Measurements from ENCODE around the gene C12orf43. TPM values are rescaled to one million over a fixed set of nuclear protein-coding genes. Genes with fewer than 3 reads are reported as not detected.

Gene C12orf43
- total RNA-seq, 1 donor: 15.2 TPM

DNA sequence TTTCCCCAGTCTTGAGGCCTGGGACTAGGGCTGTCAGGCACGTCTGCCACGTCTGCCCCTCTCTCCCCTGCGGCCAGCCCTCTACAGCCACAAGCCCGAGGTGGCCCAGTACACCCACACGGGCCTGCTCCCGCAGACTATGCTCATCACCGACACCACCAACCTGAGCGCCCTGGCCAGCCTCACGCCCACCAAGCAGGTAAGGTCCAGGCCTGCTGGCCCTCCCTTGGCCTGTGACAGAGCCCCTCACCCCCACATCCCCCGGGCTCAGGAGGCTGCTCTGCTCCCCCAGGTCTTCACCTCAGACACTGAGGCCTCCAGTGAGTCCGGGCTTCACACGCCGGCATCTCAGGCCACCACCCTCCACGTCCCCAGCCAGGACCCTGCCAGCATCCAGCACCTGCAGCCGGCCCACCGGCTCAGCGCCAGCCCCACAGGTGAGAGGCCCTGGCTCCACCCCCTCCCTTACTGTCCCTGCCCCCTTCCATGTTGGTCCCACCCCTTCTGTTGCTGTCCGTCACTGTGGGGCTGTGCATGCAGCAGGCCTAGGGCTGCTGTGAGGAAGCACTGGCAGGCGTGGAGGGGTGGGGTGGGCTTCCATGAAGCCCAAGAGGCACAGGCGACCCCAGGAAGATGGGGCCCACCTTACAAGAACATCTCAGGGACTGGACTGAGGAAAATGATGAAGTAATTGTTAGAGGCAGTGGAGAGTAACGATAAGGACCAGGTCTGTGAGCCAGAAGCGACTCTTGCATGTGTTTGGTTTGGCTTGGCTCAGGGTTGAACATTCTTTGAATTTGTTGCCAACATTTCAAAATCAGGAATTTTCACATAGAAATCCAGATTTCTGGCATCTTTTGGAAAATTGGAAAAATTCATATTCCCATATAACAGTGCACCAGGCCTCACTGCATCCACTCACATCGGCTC is 16.8 kb downstream of the C12orf43 start:
- no peaks in the 10 kb centered on the region for H4K20me1 ChIP-seq (ENCODE audit: insufficient read depth, low read length)
- H3K4me1 ChIP-seq (ENCODE audit: insufficient read depth, low read length): peaks cover 5% of the 10 kb centered on the region
- TF ChIP-seq, protein P1, sequence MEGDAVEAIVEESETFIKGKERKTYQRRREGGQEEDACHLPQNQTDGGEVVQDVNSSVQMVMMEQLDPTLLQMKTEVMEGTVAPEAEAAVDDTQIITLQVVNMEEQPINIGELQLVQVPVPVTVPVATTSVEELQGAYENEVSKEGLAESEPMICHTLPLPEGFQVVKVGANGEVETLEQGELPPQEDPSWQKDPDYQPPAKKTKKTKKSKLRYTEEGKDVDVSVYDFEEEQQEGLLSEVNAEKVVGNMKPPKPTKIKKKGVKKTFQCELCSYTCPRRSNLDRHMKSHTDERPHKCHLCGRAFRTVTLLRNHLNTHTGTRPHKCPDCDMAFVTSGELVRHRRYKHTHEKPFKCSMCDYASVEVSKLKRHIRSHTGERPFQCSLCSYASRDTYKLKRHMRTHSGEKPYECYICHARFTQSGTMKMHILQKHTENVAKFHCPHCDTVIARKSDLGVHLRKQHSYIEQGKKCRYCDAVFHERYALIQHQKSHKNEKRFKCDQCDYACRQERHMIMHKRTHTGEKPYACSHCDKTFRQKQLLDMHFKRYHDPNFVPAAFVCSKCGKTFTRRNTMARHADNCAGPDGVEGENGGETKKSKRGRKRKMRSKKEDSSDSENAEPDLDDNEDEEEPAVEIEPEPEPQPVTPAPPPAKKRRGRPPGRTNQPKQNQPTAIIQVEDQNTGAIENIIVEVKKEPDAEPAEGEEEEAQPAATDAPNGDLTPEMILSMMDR (IDR thresholded peaks at IDR 0.05; ENCODE audit: extremely low read depth, low read depth, low read length): no peak
- no peaks in the 10 kb centered on the region for H3K9me3 ChIP-seq (ENCODE audit: low read depth, low read length)
- peaks cover 14% of the 10 kb centered on the region for H3K36me3 ChIP-seq (ENCODE audit: insufficient read depth, low read length)
- H3K27ac ChIP-seq (ENCODE audit: low read depth, low read length): no peak overlapping the region
- H3K4me2 ChIP-seq (ENCODE audit: insufficient read depth, low read length): no peak overlapping the region
- H3K4me3 ChIP-seq (ENCODE audit: insufficient read depth, low read length): no peak overlapping the region
- no peaks in the 10 kb centered on the region for H3K79me2 ChIP-seq (ENCODE audit: insufficient read depth, low read length)
- peaks cover 6% of the 10 kb centered on the region for H3K27me3 ChIP-seq (ENCODE audit: insufficient read depth, low read length)
- H2AFZ ChIP-seq (ENCODE audit: low read length): no peak overlapping the region
- DNase-seq (ENCODE audit: insufficient read length, low spot score, missing footprints): peak; percentile 92

DNA sequence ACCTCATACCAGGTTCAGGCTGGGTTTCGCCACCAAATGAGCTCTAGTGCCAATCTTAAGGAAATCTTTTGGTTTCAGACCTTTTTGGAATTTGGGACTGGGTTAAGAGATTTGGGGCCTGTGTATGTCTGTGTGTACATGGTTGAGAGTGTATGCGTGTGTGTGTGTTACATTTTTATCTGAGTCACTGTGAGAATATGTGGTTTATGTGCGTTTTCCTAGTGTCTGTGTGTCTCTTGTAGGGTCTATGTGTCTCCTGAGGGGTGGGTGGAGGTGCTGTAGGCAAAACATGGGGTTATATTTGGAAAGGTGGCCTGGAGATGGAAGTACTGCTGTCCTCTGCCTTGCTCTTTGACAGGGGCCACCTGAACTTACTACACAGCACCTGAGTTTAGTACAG is 17.9 kb downstream of the C12orf43 start:
- no peak overlapping the region for H3K4me2 ChIP-seq (ENCODE audit: insufficient read depth, low read length)
- no peaks in the 10 kb centered on the region for H4K20me1 ChIP-seq (ENCODE audit: insufficient read depth, low read length)
- TF ChIP-seq, protein P1 (IDR thresholded peaks at IDR 0.05; ENCODE audit: extremely low read depth, low read depth, low read length): no peak
- H3K27me3 ChIP-seq (ENCODE audit: insufficient read depth, low read length): peaks cover 12% of the 10 kb centered on the region
- no peak overlapping the region for H3K27ac ChIP-seq (ENCODE audit: low read depth, low read length)
- H3K36me3 ChIP-seq (ENCODE audit: insufficient read depth, low read length): peaks cover 4% of the 10 kb centered on the region
- peaks cover 5% of the 10 kb centered on the region for H3K4me1 ChIP-seq (ENCODE audit: insufficient read depth, low read length)
- H3K79me2 ChIP-seq (ENCODE audit: insufficient read depth, low read length): no peaks in the 10 kb centered on the region
- H3K9me3 ChIP-seq (ENCODE audit: low read depth, low read length): no peaks in the 10 kb centered on the region
- DNase-seq (ENCODE audit: insufficient read length, low spot score, missing footprints): no peak
- H2AFZ ChIP-seq (ENCODE audit: low read length): no peak overlapping the region
- no peak overlapping the region for H3K4me3 ChIP-seq (ENCODE audit: insufficient read depth, low read length)

DNA sequence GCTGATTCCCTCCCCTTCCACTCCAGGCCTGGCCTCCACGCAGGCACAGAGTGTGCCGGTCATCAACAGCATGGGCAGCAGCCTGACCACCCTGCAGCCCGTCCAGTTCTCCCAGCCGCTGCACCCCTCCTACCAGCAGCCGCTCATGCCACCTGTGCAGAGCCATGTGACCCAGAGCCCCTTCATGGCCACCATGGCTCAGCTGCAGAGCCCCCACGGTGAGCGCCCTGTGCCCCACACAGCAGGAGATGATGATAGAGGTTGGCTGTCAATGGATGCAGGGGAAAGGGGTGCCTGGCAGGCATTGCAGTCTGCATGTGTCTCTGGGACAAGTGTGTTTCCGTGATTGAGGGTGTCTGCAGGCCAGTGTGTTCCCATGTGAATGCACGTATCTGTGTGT is 18.8 kb downstream of the C12orf43 start:
- no peaks in the 10 kb centered on the region for H3K36me3 ChIP-seq (ENCODE audit: insufficient read depth, low read length)
- H3K9me3 ChIP-seq (ENCODE audit: low read depth, low read length): no peaks in the 10 kb centered on the region
- H4K20me1 ChIP-seq (ENCODE audit: insufficient read depth, low read length): no peaks in the 10 kb centered on the region
- H3K4me2 ChIP-seq (ENCODE audit: insufficient read depth, low read length): no peak overlapping the region
- H3K27ac ChIP-seq (ENCODE audit: low read depth, low read length): no peak overlapping the region
- DNase-seq (ENCODE audit: insufficient read length, low spot score, missing footprints): peak; percentile 70
- no peak overlapping the region for H2AFZ ChIP-seq (ENCODE audit: low read length)
- H3K4me3 ChIP-seq (ENCODE audit: insufficient read depth, low read length): no peak overlapping the region
- peaks cover 12% of the 10 kb centered on the region for H3K27me3 ChIP-seq (ENCODE audit: insufficient read depth, low read length)
- H3K79me2 ChIP-seq (ENCODE audit: insufficient read depth, low read length): no peaks in the 10 kb centered on the region
- TF ChIP-seq, protein P1 (IDR thresholded peaks at IDR 0.05; ENCODE audit: extremely low read depth, low read depth, low read length): no peak
- H3K4me1 ChIP-seq (ENCODE audit: insufficient read depth, low read length): peaks cover 5% of the 10 kb centered on the region

DNA sequence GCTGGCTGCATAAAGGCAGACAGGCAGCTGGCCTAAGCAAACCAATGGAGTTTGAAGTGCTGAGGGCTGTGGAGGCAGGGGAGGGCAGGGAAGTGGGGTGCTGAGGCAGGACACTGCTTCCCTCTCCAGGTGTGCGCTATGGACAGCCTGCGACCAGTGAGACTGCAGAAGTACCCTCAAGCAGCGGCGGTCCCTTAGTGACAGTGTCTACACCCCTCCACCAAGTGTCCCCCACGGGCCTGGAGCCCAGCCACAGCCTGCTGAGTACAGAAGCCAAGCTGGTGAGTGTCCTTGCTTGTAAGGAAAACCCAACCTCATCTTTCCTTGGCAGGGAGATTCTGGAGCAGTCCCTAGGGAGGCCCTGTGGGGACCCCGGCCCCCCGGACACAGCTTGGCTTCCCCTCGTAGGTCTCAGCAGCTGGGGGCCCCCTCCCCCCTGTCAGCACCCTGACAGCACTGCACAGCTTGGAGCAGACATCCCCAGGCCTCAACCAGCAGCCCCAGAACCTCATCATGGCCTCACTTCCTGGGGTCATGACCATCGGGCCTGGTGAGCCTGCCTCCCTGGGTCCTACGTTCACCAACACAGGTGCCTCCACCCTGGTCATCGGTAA is 20.0 kb downstream of the C12orf43 start:
- no peak overlapping the region for H2AFZ ChIP-seq (ENCODE audit: low read length)
- no peak overlapping the region for H3K4me3 ChIP-seq (ENCODE audit: insufficient read depth, low read length)
- H3K27ac ChIP-seq (ENCODE audit: low read depth, low read length): no peak overlapping the region
- TF ChIP-seq, protein P1 (IDR thresholded peaks at IDR 0.05; ENCODE audit: extremely low read depth, low read depth, low read length): no peak
- H3K9me3 ChIP-seq (ENCODE audit: low read depth, low read length): no peaks in the 10 kb centered on the region
- H3K79me2 ChIP-seq (ENCODE audit: insufficient read depth, low read length): no peaks in the 10 kb centered on the region
- H3K36me3 ChIP-seq (ENCODE audit: insufficient read depth, low read length): no peaks in the 10 kb centered on the region
- peaks cover 16% of the 10 kb centered on the region for H3K27me3 ChIP-seq (ENCODE audit: insufficient read depth, low read length)
- H3K4me1 ChIP-seq (ENCODE audit: insufficient read depth, low read length): peaks cover 5% of the 10 kb centered on the region
- H3K4me2 ChIP-seq (ENCODE audit: insufficient read depth, low read length): no peak overlapping the region
- peak; percentile 72 for DNase-seq (ENCODE audit: insufficient read length, low spot score, missing footprints)
- H4K20me1 ChIP-seq (ENCODE audit: insufficient read depth, low read length): no peaks in the 10 kb centered on the region
